Neutrophil (primary cell): ENCODE measurements around the gene LRRC71.

Experiments
- H3K27ac ChIP-seq: fragments of 200-600 bp; sonication (generic); 2 replicates; pipeline ENCODE4 v1.5.1; 2016; ENCODE audit warnings: mild to moderate bottlenecking, moderate library complexity
- H3K27me3 ChIP-seq: fragments of 200-600 bp; sonication (generic); 2 replicates; pipeline ENCODE4 v1.6.0; 2016; ENCODE audit warnings: mild to moderate bottlenecking
- H3K36me3 ChIP-seq: fragments of 200-600 bp; sonication (generic); 2 replicates; pipeline ENCODE4 v1.5.1; 2017
- H3K4me1 ChIP-seq, 2 experiments: fragments of 200-600 bp in 1 of 2; sonication (generic) in 1 of 2; 1 replicate in 1 of 2; 2 replicates in 1 of 2; pipeline versions ENCODE4 v1.5.1 to v1.6.1; 2013 to 2016; ENCODE audit warnings: low read depth in 1 of 2, low read length in 1 of 2, mild to moderate bottlenecking in 1 of 2, moderate library complexity in 1 of 2; ENCODE audit not compliant: control insufficient read depth in 1 of 2, insufficient read depth in 1 of 2
- H3K4me3 ChIP-seq, 2 experiments: fragments of 200-600 bp in 1 of 2; sonication (generic) in 1 of 2; 1 replicate in 1 of 2; 2 replicates in 1 of 2; pipeline ENCODE4 v1.5.1; 2013 to 2016; ENCODE audit warnings: low read depth in 1 of 2, low read length in 1 of 2, mild to moderate bottlenecking in 1 of 2, moderate library complexity in 1 of 2
- H3K9me3 ChIP-seq: fragments of 200-600 bp; sonication (generic); 2 replicates; pipeline ENCODE4 v1.5.1; 2016
- CTCF ChIP-seq: fragments of 200-600 bp; sonication (generic); IDR thresholded peaks from 2 replicates; pipeline ENCODE4 v1.5.1; 2016; ENCODE audit warnings: antibody characterized with exemption

LRRC71 gene

GRCh38 chr1:156881663-156882062, 38.8 kb upstream of the LRRC71 start:
- peaks cover 80% of the 10 kb centered on the region for H3K27me3 ChIP-seq
- no peak for TF ChIP-seq CTCF
- H3K4me1 ChIP-seq = no peaks in the 10 kb centered on the region
- H3K27ac ChIP-seq = no peak overlapping the region
- H3K4me3 ChIP-seq = no peak overlapping the region
- H3K36me3 ChIP-seq = no peaks in the 10 kb centered on the region
- no peaks in the 10 kb centered on the region for H3K9me3 ChIP-seq

- Histone ChIP-seq H3K27me3 (peaks cover 80% of the 10 kb centered on the region), H3K9me3 (no peaks in the 10 kb centered on the region), H3K27ac (no peak overlapping the region), H3K4me3 (no peak overlapping the region), H3K36me3 (no peaks in the 10 kb centered on the region), H3K4me1 (no peaks in the 10 kb centered on the region)
- TF ChIP-seq CTCF = no peak
Observed at GRCh38 chr1:156882543-156882942, 37.9 kb upstream of the LRRC71 start.

- no peaks in the 10 kb centered on the region for H3K36me3 ChIP-seq
- peaks cover 81% of the 10 kb centered on the region for H3K27me3 ChIP-seq
- no peak overlapping the region for H3K27ac ChIP-seq
- H3K4me3 ChIP-seq = no peak overlapping the region
- H3K4me1 ChIP-seq = no peaks in the 10 kb centered on the region
- no peaks in the 10 kb centered on the region for H3K9me3 ChIP-seq
- TF ChIP-seq CTCF = no peak
Observed at GRCh38 chr1:156883919-156884318, 36.5 kb upstream of the LRRC71 start.

GRCh38 chr1:156884560-156885184, 35.8 kb upstream of the LRRC71 start:
- no peaks in the 10 kb centered on the region for H3K36me3 ChIP-seq
- H3K9me3 ChIP-seq = no peaks in the 10 kb centered on the region
- peaks cover 78% of the 10 kb centered on the region for H3K27me3 ChIP-seq
- H3K4me3 ChIP-seq = no peak overlapping the region
- TF ChIP-seq CTCF = no peak
- H3K4me1 ChIP-seq = no peaks in the 10 kb centered on the region
- no peak overlapping the region for H3K27ac ChIP-seq

- no peak for TF ChIP-seq CTCF
- no peak overlapping the region for H3K4me3 ChIP-seq
- H3K27me3 ChIP-seq = peaks cover 79% of the 10 kb centered on the region
- H3K4me1 ChIP-seq = no peaks in the 10 kb centered on the region
- H3K36me3 ChIP-seq = no peaks in the 10 kb centered on the region
- no peak overlapping the region for H3K27ac ChIP-seq
- H3K9me3 ChIP-seq = no peaks in the 10 kb centered on the region
Observed at GRCh38 chr1:156885314-156885713, 35.1 kb upstream of the LRRC71 start.
